Large intestine (tissue), 3 donors: ENCODE measurements around the gene ANKMY1. TPM values are rescaled to one million over a fixed set of nuclear protein-coding genes. Genes with fewer than 3 reads are reported as not detected.

ENCODE experiments used
- DNase-seq, 2 donors: peaks; one replicate each; pipeline versions ENCODE4 v3.0.0 to v3.0.0-alpha.2; 2013
- H3K27ac ChIP-seq: one replicate; pipeline ENCODE4 v1.5.1; 2013; ENCODE audit warnings: low read length
- H3K27me3 ChIP-seq: 2 replicates; pipeline ENCODE4 v1.6.1; 2013; ENCODE audit warnings: low read length; ENCODE audit not compliant: control insufficient read depth, insufficient read depth
- H3K36me3 ChIP-seq: 2 replicates; pipeline ENCODE4 v1.6.1; 2013; ENCODE audit warnings: low read length; ENCODE audit not compliant: control insufficient read depth, insufficient read depth
- H3K4me1 ChIP-seq: one replicate; pipeline ENCODE4 v1.6.1; 2013; ENCODE audit warnings: low read length; ENCODE audit not compliant: control insufficient read depth, insufficient read depth
- H3K4me3 ChIP-seq: one replicate; pipeline ENCODE4 v1.5.1; 2013; ENCODE audit warnings: low read length
- H3K9me3 ChIP-seq: one replicate; pipeline ENCODE4 v1.6.1; 2013; ENCODE audit warnings: mild to moderate bottlenecking, low read depth, low read length, moderate library complexity; ENCODE audit not compliant: control insufficient read depth
- WGBS: methylation state at CpG from one replicate; pipeline ENCODE4 v1.1.5; 2013; ENCODE audit warnings: low lambda C conversion rate; ENCODE audit not compliant: insufficient coverage; 5-methylcytosine and 5-hydroxymethylcytosine counted together
- polyA plus RNA-seq: library from polyadenylated mRNA; unstranded; fragments of 120-200 nt; gene quantifications from one replicate; pipeline ENCODE4 v1.2.1, GENCODE V29; 2013

ANKMY1 gene
- polyA plus RNA-seq, 1 donor = 14.0 TPM

GRCh38 chr2:240601061-240601830, 43.5 kb upstream of the ANKMY1 start:
- no CpG with 5 or more reads among the region's 20 CpGs for WGBS
- no peaks in the 10 kb centered on the region for H3K27me3 ChIP-seq
- H3K4me3 ChIP-seq = no peak overlapping the region
- no peaks in the 10 kb centered on the region for H3K9me3 ChIP-seq
- no peak overlapping the region for H3K27ac ChIP-seq
- H3K4me1 ChIP-seq = peaks cover 24% of the 10 kb centered on the region
- peaks cover 36% of the 10 kb centered on the region for H3K36me3 ChIP-seq
- DNase-seq = no peak

DNA sequence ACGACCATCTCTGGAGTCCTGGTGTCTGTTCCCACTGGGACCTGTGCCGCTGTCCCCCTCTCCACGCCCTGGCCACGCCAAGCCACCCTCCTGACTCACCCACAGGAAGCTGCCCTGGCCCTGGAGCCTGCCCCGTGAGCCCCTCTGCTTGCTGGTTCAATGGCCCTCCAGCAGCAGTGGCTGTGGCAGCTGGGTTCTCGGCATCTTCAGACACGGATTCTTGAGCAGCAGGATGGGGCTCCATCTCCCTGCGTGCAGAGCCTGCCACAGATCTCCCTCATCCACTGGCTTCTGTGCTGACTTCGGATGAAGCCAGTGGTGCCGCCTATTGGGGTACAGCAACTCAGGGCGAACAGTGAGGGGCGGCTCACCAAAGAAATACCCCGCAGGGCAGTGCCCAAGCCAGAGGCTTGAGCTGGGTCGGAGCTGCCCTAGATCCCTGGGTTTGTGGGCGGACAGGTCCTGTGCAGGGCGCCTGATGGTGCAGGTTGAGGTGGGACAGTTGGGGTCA, 42.7 kb upstream of the ANKMY1 start:
- peaks cover 24% of the 10 kb centered on the region for H3K4me1 ChIP-seq
- no CpG with 5 or more reads among the region's 16 CpGs for WGBS
- no peaks in the 10 kb centered on the region for H3K27me3 ChIP-seq
- H3K9me3 ChIP-seq = no peaks in the 10 kb centered on the region
- DNase-seq = no peak
- H3K36me3 ChIP-seq = peaks cover 43% of the 10 kb centered on the region
- H3K4me3 ChIP-seq = no peak overlapping the region
- no peak overlapping the region for H3K27ac ChIP-seq

DNA sequence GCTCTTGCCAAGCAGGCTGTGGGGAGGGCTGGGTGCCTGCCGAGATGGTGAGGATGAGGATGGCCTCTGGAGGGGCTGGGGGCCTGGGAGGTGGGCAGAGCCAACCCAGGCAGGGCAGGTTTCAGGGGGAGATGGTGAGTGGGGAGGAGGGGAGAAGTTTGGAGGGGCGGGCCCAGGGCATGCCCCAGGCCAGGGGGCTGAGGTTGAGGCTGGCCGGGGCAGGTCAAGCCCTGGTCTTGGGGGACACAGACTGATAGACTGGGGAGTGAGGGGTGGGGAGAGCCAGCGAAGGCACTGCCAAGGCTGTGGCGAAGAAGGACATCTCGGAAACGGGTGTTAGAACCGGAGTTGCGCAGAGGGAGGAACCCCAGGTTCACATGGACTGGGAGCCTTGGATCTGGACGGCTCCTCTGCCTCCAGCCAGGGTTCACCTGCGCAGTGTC, 41.4 kb upstream of the ANKMY1 start:
- Histone ChIP-seq H3K27me3 (no peaks in the 10 kb centered on the region), H3K9me3 (no peaks in the 10 kb centered on the region), H3K27ac (no peak overlapping the region), H3K4me1 (peaks cover 14% of the 10 kb centered on the region), H3K36me3 (peaks cover 49% of the 10 kb centered on the region), H3K4me3 (no peak overlapping the region)
- WGBS = no CpG with 5 or more reads among the region's 11 CpGs
- DNase-seq = no peak

GRCh38 chr2:240598311-240598911, 40.6 kb upstream of the ANKMY1 start:
- no peak for DNase-seq
- H3K27ac ChIP-seq = no peak overlapping the region
- H3K27me3 ChIP-seq = no peaks in the 10 kb centered on the region
- no peak overlapping the region for H3K4me3 ChIP-seq
- H3K9me3 ChIP-seq = no peaks in the 10 kb centered on the region
- H3K36me3 ChIP-seq = peaks cover 53% of the 10 kb centered on the region
- peaks cover 7% of the 10 kb centered on the region for H3K4me1 ChIP-seq
- no CpG with 5 or more reads among the region's 17 CpGs for whole genome bisulfite sequencing

GRCh38 chr2:240597419-240598181, 39.8 kb upstream of the ANKMY1 start:
- Histone ChIP-seq H3K4me3 (no peak overlapping the region), H3K27ac (no peak overlapping the region), H3K4me1 (no peaks in the 10 kb centered on the region), H3K9me3 (no peaks in the 10 kb centered on the region), H3K36me3 (peaks cover 54% of the 10 kb centered on the region), H3K27me3 (no peaks in the 10 kb centered on the region)
- no CpG with 5 or more reads among the region's 22 CpGs for WGBS
- no peak for DNase-seq

DNA sequence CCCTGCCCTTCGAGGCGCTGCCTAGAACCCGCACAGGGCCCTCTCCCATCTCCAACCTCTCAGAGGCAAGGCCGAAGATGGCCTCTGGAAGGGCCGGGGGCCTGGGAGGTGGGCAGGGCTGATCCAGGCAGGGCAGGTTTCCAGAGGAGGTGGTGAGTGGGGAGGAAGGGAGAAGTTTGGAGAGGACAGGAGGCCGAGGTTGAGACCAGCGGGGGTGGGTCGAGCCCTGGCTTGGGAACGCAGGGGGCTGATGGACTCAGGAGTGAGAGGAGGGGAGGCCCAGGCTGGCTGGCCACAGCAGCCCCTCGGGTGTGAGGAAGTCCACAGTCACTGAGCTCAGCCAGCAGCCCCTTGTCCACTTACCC, 39.2 kb upstream of the ANKMY1 start:
- no peaks in the 10 kb centered on the region for H3K4me1 ChIP-seq
- H3K27me3 ChIP-seq = no peaks in the 10 kb centered on the region
- no peak overlapping the region for H3K27ac ChIP-seq
- WGBS = no CpG with 5 or more reads among the region's 10 CpGs
- peaks cover 57% of the 10 kb centered on the region for H3K36me3 ChIP-seq
- no peak for DNase-seq
- no peaks in the 10 kb centered on the region for H3K9me3 ChIP-seq
- no peak overlapping the region for H3K4me3 ChIP-seq

DNA sequence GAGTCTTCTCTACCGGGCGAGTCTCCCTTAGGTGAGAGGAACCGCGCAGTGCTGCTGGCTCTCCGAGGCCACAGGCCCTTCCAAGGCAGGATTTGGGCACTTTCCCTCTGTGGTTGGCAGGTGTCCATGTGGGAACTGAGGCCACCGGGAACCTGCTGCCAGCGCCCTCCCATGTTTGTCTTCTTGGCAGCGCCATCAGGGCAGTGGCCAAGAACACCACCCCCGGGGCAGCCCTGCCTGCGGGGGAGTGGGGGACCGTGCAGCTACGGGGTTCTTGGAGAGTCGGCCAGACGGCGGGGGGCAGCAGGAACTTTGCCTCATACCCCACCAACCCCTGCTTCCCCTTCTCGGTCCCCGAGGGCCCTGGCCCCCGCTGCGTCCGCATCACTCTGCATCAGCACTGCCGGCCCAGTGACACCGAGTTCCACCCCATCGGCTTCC, 38.7 kb upstream of the ANKMY1 start:
- Histone ChIP-seq H3K4me3 (no peak overlapping the region), H3K27ac (no peak overlapping the region), H3K27me3 (no peaks in the 10 kb centered on the region), H3K4me1 (no peaks in the 10 kb centered on the region), H3K9me3 (no peaks in the 10 kb centered on the region), H3K36me3 (peaks cover 60% of the 10 kb centered on the region)
- no CpG with 5 or more reads among the region's 23 CpGs for WGBS
- no peak for DNase-seq

DNA sequence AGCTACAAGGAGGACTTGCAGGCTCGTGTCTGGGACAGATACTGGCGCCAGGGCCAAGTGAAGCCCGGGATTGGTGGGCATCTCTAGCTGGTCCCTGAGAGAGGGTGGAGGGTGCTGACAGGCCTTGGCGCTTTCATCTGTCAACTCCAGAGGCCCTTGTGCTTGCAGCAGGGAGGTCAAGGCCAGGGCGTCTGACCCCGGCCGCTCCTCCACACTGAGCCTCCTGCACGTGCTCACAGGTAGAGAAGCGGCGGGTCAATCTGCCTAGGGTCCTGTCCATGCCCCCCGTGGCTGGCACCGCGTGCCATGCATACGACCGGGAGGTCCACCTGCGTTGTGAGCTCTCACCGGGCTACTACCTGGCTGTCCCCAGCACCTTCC, 38.3 kb upstream of the ANKMY1 start:
- Histone ChIP-seq H3K9me3 (no peaks in the 10 kb centered on the region), H3K27ac (no peak overlapping the region), H3K27me3 (no peaks in the 10 kb centered on the region), H3K4me3 (no peak overlapping the region), H3K36me3 (peaks cover 62% of the 10 kb centered on the region), H3K4me1 (no peaks in the 10 kb centered on the region)
- DNase-seq = no peak
- no CpG with 5 or more reads among the region's 17 CpGs for WGBS

- WGBS = no CpG with 5 or more reads among the region's 18 CpGs
- H3K4me1 ChIP-seq = no peaks in the 10 kb centered on the region
- no peaks in the 10 kb centered on the region for H3K27me3 ChIP-seq
- peaks cover 67% of the 10 kb centered on the region for H3K36me3 ChIP-seq
- no peak overlapping the region for H3K27ac ChIP-seq
- H3K9me3 ChIP-seq = no peaks in the 10 kb centered on the region
- DNase-seq = no peak
- H3K4me3 ChIP-seq = no peak overlapping the region
These were observed 37.7 kb upstream of the ANKMY1 start for GRCh38 chr2:240595381-240596079.
